Caco-2 (cell line): ENCODE results near the gene KRT77. TPM values are rescaled to one million over a fixed set of nuclear protein-coding genes. Genes with fewer than 3 reads are reported as not detected.

Source experiments
- BruUV-seq: library from RNA; stranded (reverse); fragments of 400-500 nt; replicated peaks from 2 replicates; lab custom pipeline; 2021; lab: Mats Ljungman, UMichigan
- CTCF ChIA-PET: fragments of 300-600 bp; sonication (Branson Sonifier 250); formaldehyde crosslinking; loops from one replicate; lab custom pipeline; 2022; ENCODE audit warnings: antibody characterized with exemption; lab: Charles Lee
- POLR2A ChIA-PET: fragments of 300-600 bp; sonication (Branson Sonifier 250); formaldehyde crosslinking; loops from one replicate; lab custom pipeline; 2022; ENCODE audit warnings: antibody characterized with exemption; lab: Charles Lee
- DNase-seq, 2 experiments: peaks; one replicate each; pipeline versions ENCODE4 v3.0.0 to v3.0.0-alpha.2; 2020 to 2022
- H3K27me3 ChIP-seq: replicated peaks from 2 replicates; pipeline ENCODE4 v1.6.0; 2011; ENCODE audit warnings: low read length; ENCODE audit not compliant: control insufficient read depth, insufficient read depth
- H3K36me3 ChIP-seq: 2 replicates; pipeline ENCODE4 v1.5.1; 2011; ENCODE audit warnings: low read length; ENCODE audit not compliant: control insufficient read depth, insufficient read depth
- H3K4me1 ChIP-seq: fragments of 250-450 bp; sonication (Bioruptor Pico); 2 replicates; pipeline ENCODE4 v1.5.1; 2020; ENCODE audit warnings: mild to moderate bottlenecking
- H3K4me3 ChIP-seq: 2 replicates; pipeline ENCODE4 v1.5.1; 2011; ENCODE audit warnings: low read depth, mild to moderate bottlenecking, control low read depth, low read length
- H3K9me3 ChIP-seq: fragments of 250-450 bp; sonication (Bioruptor Pico); 2 replicates; pipeline ENCODE4 v1.5.1; 2020; ENCODE audit warnings: mild to moderate bottlenecking, moderate library complexity
- H3K27ac Mint-ChIP-seq: one replicate; pipeline ENCODE4 v1.8.0; 2022; ENCODE audit warnings: mixed read lengths; ENCODE audit not compliant: unreplicated experiment
- H3K27me3 Mint-ChIP-seq: one replicate; pipeline ENCODE4 v1.8.0; 2022; ENCODE audit warnings: mixed read lengths; ENCODE audit not compliant: insufficient read depth, unreplicated experiment
- H3K36me3 Mint-ChIP-seq: one replicate; pipeline ENCODE4 v1.8.0; 2022; ENCODE audit warnings: mild to moderate bottlenecking, mixed read lengths; ENCODE audit not compliant: insufficient read depth, unreplicated experiment
- H3K4me1 Mint-ChIP-seq: one replicate; pipeline ENCODE4 v1.8.0; 2022; ENCODE audit warnings: low read depth, mixed read lengths; ENCODE audit not compliant: unreplicated experiment
- H3K4me3 Mint-ChIP-seq: one replicate; pipeline ENCODE4 v1.8.0; 2022; ENCODE audit warnings: mild to moderate bottlenecking, moderate library complexity, mixed read lengths; ENCODE audit not compliant: unreplicated experiment
- H3K9me3 Mint-ChIP-seq: one replicate; pipeline ENCODE4 v1.8.0; 2022; ENCODE audit warnings: mixed read lengths; ENCODE audit not compliant: unreplicated experiment
- CTCF ChIP-seq, 2 experiments: fragments of 200-600 bp in 1 of 2; IDR thresholded peaks; 1 replicate in 1 of 2; 2 replicates in 1 of 2; pipeline versions ENCODE4 v1.5.1 to v1.8.0; 2011 to 2022; ENCODE audit warnings: antibody characterized with exemption in 1 of 2, control low read depth in 1 of 2, inconsistent platforms in 1 of 2, low read depth in 1 of 2, low read length in 1 of 2, mild to moderate bottlenecking in 1 of 2, moderate library complexity in 1 of 2; ENCODE audit not compliant: insufficient read depth in 1 of 2, severe bottlenecking in 1 of 2, unreplicated experiment in 1 of 2
- intact Hi-C: fragments of 100-400 bp; cut with micrococcal nuclease; formaldehyde crosslinking; loops from one replicate; pipeline ENCODE4 v1.10.0; 2022; ENCODE audit not compliant: unreplicated experiment
- total RNA-seq: library from RNA; stranded (reverse); gene quantifications from 2 replicates; pipeline ENCODE4 v1.2.3, GENCODE V29; 2022

Gene KRT77
- total RNA-seq, 1 experiment from 2014 or later, result not detected

GRCh38 chr12:52716061-52716460, 12.7 kb upstream of the KRT77 start:
- no peaks in the 10 kb centered on the region for H3K9me3 Mint-ChIP-seq
- TF ChIP-seq CTCF (IDR thresholded peaks at IDR 0.05; ENCODE audit: insufficient read depth in 1 of 2, low read depth in 1 of 2, low read length in 1 of 2, severe bottlenecking in 1 of 2, unreplicated experiment in 1 of 2), result no peak
- H3K27me3 Mint-ChIP-seq, result no peaks in the 10 kb centered on the region
- no TSS peak for BruUV-seq
- no peak overlapping the region for H3K27ac Mint-ChIP-seq
- intact Hi-C loops, result no loop called here
- ChIA-PET CTCF (no interaction called here), POLR2A (no interaction called here)
- no peaks in the 10 kb centered on the region for H3K36me3 Mint-ChIP-seq
- H3K4me3 Mint-ChIP-seq, result no peak overlapping the region
- no peaks in the 10 kb centered on the region for H3K27me3 ChIP-seq
- no peaks in the 10 kb centered on the region for H3K36me3 ChIP-seq
- no peak for DNase-seq
- no peak overlapping the region for H3K4me3 ChIP-seq
- H3K4me1 Mint-ChIP-seq, result no peaks in the 10 kb centered on the region
- H3K4me1 ChIP-seq, result no peaks in the 10 kb centered on the region
- no peaks in the 10 kb centered on the region for H3K9me3 ChIP-seq

- DNase-seq, result peak in 1 of 2 experiments; percentile 25
- H3K9me3 Mint-ChIP-seq, result no peaks in the 10 kb centered on the region
- Histone ChIP-seq H3K9me3 (no peaks in the 10 kb centered on the region), H3K27me3 (no peaks in the 10 kb centered on the region), H3K36me3 (no peaks in the 10 kb centered on the region), H3K4me1 (no peaks in the 10 kb centered on the region), H3K4me3 (no peak overlapping the region)
- peak in 1 of 2 experiments; percentile 30 for TF ChIP-seq CTCF (IDR thresholded peaks at IDR 0.05; ENCODE audit: insufficient read depth in 1 of 2, low read depth in 1 of 2, low read length in 1 of 2, severe bottlenecking in 1 of 2, unreplicated experiment in 1 of 2)
- no peaks in the 10 kb centered on the region for H3K4me1 Mint-ChIP-seq
- H3K36me3 Mint-ChIP-seq, result no peaks in the 10 kb centered on the region
- H3K27ac Mint-ChIP-seq, result no peak overlapping the region
- no peaks in the 10 kb centered on the region for H3K27me3 Mint-ChIP-seq
- BruUV-seq, result no TSS peak
- POLR2A ChIA-PET, result no interaction called here
- intact Hi-C loops, result no loop called here
- no peak overlapping the region for H3K4me3 Mint-ChIP-seq
- CTCF ChIA-PET, result no interaction called here
Measured at GRCh38 chr12:52715416-52715815, 12.1 kb upstream of the KRT77 start.

- DNase-seq, result no peak
- H3K36me3 ChIP-seq, result no peaks in the 10 kb centered on the region
- H3K36me3 Mint-ChIP-seq, result no peaks in the 10 kb centered on the region
- TF ChIP-seq CTCF (IDR thresholded peaks at IDR 0.05; ENCODE audit: insufficient read depth in 1 of 2, low read depth in 1 of 2, low read length in 1 of 2, severe bottlenecking in 1 of 2, unreplicated experiment in 1 of 2), result no peak
- H3K9me3 ChIP-seq, result no peaks in the 10 kb centered on the region
- H3K4me1 Mint-ChIP-seq, result no peaks in the 10 kb centered on the region
- no peak overlapping the region for H3K27ac Mint-ChIP-seq
- H3K27me3 Mint-ChIP-seq, result no peaks in the 10 kb centered on the region
- ChIA-PET POLR2A (no interaction called here), CTCF (no interaction called here)
- no peaks in the 10 kb centered on the region for H3K4me1 ChIP-seq
- no peak overlapping the region for H3K4me3 Mint-ChIP-seq
- BruUV-seq, result no TSS peak
- H3K9me3 Mint-ChIP-seq, result no peaks in the 10 kb centered on the region
- no peaks in the 10 kb centered on the region for H3K27me3 ChIP-seq
- intact Hi-C loops, result no loop called here
- H3K4me3 ChIP-seq, result no peak overlapping the region
Measured at GRCh38 chr12:52714887-52715281, 11.6 kb upstream of the KRT77 start.
